Fibroblast of mammary gland (primary cell): Measurements from ENCODE around the gene CLDN9.

Source experiments
- DNase-seq: peaks from one replicate; pipeline ENCODE4 v3.0.0-alpha.2; 2010; ENCODE audit warnings: low read depth
- H3K4me3 ChIP-seq: 2 replicates; pipeline ENCODE4 v1.5.1; 2011; ENCODE audit warnings: low read depth, mild to moderate bottlenecking, low read length, moderate library complexity; ENCODE audit not compliant: control insufficient read depth
- TF ChIP-seq, protein P1 (sequence below): conservative IDR thresholded peaks from 2 replicates; pipeline ENCODE4 v1.5.1; 2011; ENCODE audit warnings: low read depth, low read length, inconsistent platforms; ENCODE audit not compliant: control insufficient read depth, insufficient read depth

CLDN9 gene

DNA sequence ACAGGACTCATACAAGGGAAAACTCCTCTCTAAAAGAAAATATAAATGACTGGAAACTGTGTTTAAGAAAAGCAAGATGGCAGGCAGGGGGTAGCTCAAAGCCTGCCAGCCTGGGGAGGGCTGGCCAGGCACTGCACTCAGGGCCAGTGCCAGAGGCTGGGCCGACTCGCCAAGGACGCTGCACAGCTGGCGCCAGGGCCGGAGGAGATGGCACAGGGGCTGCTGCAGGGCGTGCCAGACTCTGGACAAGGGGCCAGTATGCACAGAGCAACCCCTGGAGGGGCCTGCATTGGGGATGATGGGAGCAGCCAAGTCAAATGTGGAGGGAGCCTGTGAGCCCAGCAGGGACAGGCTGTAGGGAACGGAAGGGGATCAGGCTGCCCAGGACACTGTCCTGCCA, 36.5 kb upstream of the CLDN9 start:
- DNase-seq: no peak
- H3K4me3 ChIP-seq: no peak overlapping the region
- TF ChIP-seq, protein P1, sequence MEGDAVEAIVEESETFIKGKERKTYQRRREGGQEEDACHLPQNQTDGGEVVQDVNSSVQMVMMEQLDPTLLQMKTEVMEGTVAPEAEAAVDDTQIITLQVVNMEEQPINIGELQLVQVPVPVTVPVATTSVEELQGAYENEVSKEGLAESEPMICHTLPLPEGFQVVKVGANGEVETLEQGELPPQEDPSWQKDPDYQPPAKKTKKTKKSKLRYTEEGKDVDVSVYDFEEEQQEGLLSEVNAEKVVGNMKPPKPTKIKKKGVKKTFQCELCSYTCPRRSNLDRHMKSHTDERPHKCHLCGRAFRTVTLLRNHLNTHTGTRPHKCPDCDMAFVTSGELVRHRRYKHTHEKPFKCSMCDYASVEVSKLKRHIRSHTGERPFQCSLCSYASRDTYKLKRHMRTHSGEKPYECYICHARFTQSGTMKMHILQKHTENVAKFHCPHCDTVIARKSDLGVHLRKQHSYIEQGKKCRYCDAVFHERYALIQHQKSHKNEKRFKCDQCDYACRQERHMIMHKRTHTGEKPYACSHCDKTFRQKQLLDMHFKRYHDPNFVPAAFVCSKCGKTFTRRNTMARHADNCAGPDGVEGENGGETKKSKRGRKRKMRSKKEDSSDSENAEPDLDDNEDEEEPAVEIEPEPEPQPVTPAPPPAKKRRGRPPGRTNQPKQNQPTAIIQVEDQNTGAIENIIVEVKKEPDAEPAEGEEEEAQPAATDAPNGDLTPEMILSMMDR: no peak

DNA sequence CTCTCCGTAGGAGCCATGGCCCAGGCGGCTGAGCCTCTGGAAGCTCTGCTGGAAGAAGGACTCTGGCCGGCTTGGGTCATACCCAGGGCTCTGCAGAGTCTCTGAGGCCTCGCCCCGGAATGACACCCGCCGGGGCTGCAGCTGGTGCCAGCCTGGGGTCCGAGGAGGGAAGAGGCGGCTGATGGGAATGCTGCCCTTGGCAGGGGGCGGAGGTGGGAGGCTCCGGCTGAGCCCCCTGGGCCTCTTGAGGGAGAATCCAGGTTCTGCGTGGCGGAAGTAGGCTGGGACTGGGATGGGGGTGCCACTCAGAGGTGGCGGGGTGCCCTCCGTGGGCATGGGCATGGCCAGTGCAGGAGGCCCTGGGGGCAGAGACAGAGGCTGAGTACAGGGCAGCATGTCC, 36.0 kb upstream of the CLDN9 start:
- H3K4me3 ChIP-seq: no peak overlapping the region
- TF ChIP-seq, protein P1: no peak
- no peak for DNase-seq

DNA sequence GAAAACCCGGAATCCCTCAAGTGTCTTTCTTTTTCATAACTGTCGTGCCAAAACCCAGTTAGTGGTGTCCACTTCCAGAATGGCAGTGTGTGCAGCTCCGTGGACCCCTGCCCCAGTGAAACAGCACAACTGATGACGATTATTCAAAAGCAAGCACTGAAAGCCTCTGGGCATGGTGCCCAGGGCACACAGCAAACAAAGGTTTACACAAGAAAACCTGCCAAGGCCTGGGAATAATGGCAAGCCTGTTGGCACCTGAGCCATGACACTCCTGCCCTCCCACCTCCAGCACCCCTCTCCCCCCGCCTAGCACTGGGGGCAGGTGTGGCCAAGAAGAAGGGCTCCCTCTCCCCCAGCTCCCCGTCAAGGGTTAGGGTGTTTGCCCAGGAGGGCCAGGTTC, 35.3 kb upstream of the CLDN9 start:
- TF ChIP-seq, protein P1: no peak
- no peak overlapping the region for H3K4me3 ChIP-seq
- no peak for DNase-seq

DNA sequence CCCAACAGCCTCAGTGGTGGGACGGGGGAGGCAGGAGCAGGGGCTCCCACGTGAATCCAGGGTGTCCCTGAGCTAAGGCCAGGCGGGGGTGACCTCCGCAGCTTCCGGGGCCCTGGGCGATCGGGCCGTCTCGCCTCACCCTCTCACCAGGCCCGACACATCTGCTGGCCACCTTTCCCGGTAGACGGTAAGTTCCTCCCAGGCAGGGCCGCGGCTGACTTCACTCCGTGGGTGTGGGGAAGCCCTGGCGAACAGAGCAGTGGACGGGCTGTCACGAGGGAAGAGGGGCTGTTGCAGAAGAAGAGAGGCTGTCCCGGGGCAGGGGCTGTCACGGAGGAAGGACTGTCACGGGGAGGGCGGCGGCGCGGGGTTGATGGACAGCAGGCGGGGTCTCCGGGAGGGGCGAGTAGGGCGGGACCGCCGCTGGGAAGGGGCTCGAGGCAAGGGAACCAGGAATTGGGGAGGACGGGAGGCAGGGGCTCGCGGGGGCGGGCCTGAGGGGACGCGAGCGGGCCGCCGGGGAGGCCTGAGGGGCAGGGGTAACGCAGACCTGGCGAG, 33.0 kb upstream of the CLDN9 start:
- TF ChIP-seq, protein P1: no peak
- H3K4me3 ChIP-seq: peak overlapping the region; percentile 63
- no peak for DNase-seq

DNA sequence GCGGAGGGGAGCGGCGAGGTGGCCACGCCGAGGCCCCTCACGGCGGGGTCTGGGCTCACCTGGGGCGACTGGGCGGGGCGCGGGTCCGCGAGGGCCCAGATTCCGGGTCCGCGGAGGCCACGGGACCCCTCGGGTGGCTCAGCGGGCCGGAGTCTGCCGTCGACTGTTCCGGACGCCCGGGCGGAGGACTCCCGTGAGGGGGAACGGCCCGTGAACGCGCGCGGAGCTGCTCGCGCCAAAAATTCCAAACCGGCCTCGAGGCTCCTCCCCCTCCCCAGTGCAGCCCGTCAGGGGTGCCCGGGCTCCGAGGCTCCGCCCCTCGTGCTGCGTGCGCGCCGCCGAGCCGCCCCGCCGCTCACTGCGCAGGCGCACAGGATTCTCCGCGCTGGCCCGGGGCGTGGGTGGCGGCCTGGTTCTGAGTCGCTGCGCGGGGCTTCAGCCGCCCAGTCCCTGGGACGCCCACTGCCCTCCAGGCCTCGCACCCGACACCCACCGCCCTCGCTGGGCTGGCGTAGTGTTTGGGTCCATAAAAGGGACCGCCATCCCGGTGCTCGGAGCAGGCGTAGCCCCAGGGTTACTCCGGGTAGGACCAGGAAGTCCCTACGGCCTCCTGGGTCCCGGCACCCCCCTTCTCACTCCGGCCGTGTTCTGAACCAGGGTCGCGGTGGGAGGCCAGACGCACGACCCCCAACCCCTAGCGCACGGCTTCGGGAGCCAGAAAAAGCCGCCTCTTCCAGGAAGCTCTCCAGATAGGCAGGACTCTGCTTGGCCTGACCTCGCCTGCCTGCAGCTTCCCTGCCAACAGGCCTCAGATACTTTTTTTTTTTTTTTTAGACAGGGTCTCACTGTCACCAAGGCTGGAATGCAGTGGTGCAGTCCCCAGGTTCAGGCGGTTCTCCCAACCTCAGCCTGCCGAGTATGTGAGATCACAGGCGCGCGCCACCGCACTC, 32.2 kb upstream of the CLDN9 start, which contains the start of gene PKMYT1:
TSS of gene PKMYT1 (minus strand) at position 220 of the 950 bp plus-strand sequence. CDS start 789 bp downstream, outside the sequence.
- H3K4me3 ChIP-seq: peak within 1 kb of the TSS; percentile 65
- DNase-seq: peak; percentile 77
- TF ChIP-seq, protein P1: no peak

DNA sequence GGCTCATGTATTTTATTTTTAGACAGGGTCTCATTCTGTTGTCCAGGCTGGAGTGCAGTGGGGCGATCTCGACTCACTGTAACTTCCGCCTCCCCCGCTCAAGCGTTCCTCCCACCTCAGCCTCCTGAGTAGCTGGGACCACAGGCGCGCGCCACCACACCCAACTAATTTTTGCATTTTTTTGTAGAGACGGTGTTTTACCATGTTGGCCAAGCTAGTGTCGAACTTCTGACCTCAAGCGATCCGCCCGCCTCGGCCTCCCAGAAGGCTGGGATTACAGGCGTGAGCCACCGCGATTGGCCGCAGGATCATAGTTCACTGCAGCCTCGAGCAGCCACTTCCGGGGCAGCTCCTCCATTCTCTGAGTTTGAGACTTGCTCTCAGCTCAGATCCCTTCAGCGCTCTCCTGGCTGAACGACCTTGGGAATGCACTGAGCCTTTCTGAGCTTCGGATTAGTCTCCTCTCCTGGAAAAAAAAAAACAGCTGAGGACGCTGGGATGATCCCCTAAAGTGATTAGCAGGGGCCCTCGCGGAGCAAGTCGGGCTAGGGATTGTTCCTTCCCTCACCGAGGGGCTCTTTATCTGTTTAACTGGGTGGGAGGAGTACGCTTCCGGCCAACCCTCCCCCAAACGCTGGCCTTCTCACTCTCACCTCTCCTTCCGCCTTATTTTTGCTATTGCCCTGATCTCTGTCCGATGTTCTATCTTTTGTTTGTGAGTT, 31.4 kb upstream of the CLDN9 start:
- DNase-seq: no peak
- no peak overlapping the region for H3K4me3 ChIP-seq
- TF ChIP-seq, protein P1: no peak
